GM08714 (cell line): ENCODE data around the gene DDR2.
"Not testable (repeated sequence)": the region's sequence is repeated elsewhere in the genome, so short reads cannot be mapped to it uniquely, and the experiment has no call there.

Source experiments
- H3K4me3 ChIP-seq: fragments of 200-500 bp; sonication (Bioruptor generic); 2 replicates; pipeline ENCODE4 v1.5.1; 2014; ENCODE audit warnings: mild to moderate bottlenecking, low read length, inconsistent platforms
- ZNF274 ChIP-seq: IDR thresholded peaks from 2 replicates; pipeline ENCODE4 v1.6.1; 2012; ENCODE audit warnings: mild to moderate bottlenecking, low read depth, low read length

The DDR2 gene

DNA sequence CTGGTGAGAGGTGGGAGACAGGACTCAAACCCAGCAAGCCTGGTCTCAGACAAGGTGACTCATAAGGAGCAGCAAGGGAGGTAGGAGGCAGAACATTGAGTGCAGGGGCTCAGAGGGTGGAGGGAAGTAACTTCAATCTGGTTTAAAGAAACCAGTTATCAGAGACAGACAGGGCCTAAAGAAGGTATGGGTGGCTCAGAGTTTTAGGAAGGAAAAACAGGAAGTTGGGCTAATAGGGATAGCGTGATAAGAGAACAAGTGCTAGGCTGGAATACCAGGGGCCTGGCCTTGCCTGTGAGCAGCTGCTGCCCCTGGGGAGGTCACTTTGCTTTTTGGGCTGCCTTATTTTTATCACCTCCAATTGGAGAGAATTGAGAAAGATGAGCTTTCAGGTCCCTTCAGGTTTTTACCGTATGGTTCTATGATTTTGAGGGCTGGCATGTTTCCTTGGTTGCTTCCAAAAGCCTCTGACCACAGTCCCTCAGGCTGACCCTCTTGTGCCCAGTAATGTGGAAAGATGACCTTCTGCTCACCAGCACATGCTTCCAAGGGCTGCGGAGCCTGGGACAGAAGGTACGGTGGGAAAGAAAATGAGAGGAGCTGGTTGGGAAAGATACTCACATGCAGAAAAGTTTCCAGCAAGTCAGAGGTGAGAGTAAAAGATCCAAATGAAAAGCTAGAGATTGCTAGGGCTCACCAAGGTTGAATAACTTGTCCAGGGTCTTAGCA is 77.0 kb downstream of the DDR2 start:
- TF ChIP-seq ZNF274: no peak
- no peak overlapping the region for H3K4me3 ChIP-seq

GRCh38 chr1:162709870-162710269 is 77.6 kb downstream of the DDR2 start:
- no peak for TF ChIP-seq ZNF274
- H3K4me3 ChIP-seq: no peak overlapping the region

DNA sequence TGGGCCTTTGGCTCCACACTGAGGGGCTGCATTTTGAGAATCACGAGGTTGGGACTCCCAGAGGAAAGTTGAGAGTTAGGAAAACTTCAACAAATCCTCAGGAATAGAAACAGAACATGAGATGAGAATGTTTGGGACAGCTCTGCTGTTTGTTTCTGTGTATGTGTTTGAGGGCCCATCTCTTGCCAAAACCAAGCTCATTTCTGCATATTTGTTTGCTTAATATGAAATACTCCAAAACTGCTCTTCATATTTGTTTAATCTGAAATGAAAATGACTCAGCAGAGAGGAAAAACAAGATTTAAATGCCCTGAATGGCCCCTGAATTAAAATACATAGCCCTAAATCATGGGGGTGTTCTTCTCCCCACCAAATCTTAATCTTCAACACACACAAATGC is 78.1 kb downstream of the DDR2 start:
- TF ChIP-seq ZNF274: no peak
- no peak overlapping the region for H3K4me3 ChIP-seq

DNA sequence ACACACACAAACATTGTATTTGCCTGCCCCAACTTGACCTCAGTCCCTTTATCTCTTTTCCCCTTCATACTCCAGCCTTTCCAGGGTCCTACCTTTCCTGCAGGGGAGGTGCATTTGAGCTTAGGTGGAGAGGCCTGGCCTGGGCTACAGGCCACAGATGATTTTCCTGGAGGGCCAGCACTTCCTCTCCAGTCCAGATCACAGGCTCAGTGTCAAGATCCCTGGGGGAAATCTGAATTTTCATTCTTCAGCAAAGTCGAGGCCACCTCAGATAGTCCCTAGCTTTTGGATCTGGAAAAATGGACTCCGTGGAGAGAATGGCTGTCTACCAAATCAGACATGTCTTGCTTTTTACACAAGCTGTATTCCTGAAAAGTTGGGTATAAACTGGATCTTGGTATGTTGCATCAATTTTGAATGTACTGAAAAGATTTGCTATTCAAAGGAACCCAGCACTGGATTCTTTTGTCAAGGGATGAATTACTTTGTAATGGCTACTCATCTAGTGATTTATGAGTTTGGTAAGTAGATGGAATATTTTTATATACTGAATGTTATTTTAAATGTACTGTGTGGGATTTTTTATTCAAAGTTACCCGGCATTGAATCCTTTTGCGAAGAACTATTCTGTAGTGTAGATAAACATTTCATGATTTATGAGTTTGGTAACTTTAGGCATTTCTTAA is 78.7 kb downstream of the DDR2 start:
- no peak for TF ChIP-seq ZNF274
- no peak overlapping the region for H3K4me3 ChIP-seq

GRCh38 chr1:162712317-162713029 is 80.2 kb downstream of the DDR2 start:
- TF ChIP-seq ZNF274: no peak
- no peak overlapping the region for H3K4me3 ChIP-seq

- no peak overlapping the region for H3K4me3 ChIP-seq
- TF ChIP-seq ZNF274: no peak
Measured at GRCh38 chr1:162716123-162716522, 83.9 kb downstream of the DDR2 start.

DNA sequence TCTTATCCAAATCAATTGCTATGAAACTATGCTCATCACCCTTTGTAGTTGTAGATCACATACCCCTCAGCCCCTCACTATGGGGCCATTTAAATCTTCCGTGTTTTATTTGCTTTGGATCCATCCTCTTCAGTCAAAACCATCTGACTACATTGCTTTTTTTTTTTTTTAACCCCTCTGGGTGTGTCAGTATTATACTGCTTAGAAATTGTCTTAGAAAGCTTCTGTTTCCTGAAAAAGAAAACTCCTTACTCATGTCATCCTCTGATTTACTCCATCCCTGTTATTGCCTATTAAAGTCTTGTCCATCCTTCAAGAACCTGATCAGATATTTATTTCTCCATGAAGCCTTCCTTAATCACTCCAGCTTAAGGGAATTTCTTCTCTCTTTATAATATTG is 84.3 kb downstream of the DDR2 start:
- no peak overlapping the region for H3K4me3 ChIP-seq
- no peak for TF ChIP-seq ZNF274

- no peak overlapping the region for H3K4me3 ChIP-seq
- no peak for TF ChIP-seq ZNF274
Measured at GRCh38 chr1:162717548-162718184, 85.4 kb downstream of the DDR2 start.

- no peak for TF ChIP-seq ZNF274
- H3K4me3 ChIP-seq: no peak overlapping the region
Measured at GRCh38 chr1:162719678-162720077, 87.4 kb downstream of the DDR2 start.

DNA sequence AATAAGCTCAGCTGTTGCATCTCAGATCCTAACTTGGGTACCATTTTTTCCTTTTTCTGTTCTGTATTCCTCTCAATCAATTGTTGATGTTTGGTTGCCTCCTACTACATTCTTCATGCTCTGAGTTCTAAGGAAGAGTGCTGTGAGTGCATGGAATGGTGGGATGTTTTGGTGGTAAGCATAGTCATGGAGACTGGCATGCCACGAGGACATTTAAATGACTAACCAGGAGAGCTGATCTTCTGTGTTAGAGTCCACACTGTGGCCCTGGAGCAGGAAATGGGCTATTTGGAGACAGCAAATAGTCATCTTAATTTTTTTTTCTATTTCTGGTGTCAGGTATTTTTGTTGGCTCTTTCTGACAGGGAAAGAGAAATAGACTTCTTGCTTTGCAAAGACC is 88.7 kb downstream of the DDR2 start:
- TF ChIP-seq ZNF274: no peak
- no peak overlapping the region for H3K4me3 ChIP-seq

DNA sequence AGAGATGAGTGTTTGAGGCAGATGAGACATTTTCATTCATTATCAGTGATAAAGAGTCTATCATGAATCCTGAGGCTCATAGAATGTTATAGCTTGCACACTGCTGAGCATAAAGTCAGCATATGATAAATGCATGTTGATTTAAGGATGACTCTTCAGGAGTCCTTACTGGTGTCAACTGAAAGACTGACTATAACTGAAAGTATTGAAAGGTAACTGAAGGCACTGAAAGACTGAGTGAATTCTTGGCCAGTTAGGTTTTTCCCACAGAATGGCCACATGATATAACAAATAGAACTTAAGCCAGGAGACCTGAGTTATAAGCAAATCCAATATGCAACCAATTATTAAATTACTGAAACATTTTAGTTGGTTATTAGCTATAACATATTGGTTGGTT is 89.2 kb downstream of the DDR2 start:
- no peak overlapping the region for H3K4me3 ChIP-seq
- no peak for TF ChIP-seq ZNF274

- no peak overlapping the region for H3K4me3 ChIP-seq
- TF ChIP-seq ZNF274: no peak
Measured at GRCh38 chr1:162722036-162722435, 89.8 kb downstream of the DDR2 start.

DNA sequence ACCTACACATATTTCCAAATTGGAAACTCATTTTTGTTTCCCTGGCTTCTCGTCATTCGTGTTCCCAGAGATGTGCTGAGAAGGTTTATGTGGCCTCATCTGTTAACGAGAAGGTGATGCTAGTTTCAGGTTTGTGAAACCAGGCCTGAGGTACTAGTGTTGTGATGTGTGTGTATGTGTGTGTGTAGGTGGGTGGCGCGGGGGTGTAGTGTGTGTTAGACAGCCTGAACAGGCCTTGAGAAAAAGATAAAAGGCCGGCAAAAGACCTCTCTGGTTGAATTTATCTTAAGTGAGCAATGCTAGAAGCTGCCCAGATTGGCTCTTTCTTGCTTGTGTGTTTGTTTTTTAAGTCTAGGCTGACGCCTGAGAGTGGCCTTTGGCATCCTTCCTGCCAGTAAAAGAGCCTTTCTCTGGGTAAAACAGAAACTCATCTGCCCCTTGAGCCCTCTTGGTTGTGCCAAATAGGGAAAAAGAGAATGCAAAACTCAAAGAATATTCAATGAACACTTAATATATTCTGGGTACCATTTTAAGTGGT is 92.4 kb downstream of the DDR2 start:
- no peak for TF ChIP-seq ZNF274
- H3K4me3 ChIP-seq: no peak overlapping the region

DNA sequence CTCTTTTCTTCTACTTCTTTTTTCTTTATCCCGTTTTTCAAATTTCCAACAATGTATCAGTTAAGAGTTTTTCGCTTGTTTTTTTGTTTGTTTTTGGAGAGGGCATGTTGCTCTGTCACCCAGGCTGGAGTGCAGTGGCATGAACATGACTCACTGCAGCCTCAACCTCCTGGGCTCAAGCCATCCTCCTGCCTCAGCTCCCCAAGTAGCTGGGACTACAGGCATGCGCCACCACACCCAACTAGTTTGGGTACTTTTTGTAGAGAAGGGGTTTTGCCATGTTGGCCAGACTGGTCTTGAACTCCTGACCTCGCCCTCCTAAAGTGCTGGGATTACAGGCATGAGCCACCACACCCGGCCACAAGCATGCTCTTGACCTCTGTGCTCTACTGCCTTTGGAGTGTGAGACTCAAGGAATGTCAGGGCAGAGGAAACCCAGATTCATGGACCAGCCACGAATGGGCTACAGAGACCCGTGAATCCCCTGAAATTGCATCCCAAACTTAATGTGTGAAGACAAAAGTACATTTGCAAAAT is 93.1 kb downstream of the DDR2 start:
- H3K4me3 ChIP-seq: no peak overlapping the region
- no peak for TF ChIP-seq ZNF274

DNA sequence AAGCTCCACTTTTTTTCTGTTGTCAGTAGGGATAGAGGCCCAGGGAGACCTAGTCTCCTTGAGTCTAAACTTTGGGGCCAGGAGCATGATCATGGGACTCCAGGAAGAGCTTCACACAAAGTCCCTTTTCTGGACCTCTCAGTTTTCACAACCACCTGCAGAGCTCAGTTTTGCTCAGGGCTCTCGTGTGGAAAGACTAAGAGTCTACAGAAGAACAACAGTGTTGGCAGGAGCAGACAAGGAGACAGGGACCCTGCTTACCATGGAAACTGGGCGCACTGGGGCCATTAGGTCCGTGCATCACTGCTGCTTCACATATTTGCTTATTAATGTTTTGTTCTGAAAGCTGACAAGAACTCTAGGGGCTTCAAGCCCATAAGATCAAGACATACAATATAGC is 94.3 kb downstream of the DDR2 start:
- no peak for TF ChIP-seq ZNF274
- H3K4me3 ChIP-seq: no peak overlapping the region

GRCh38 chr1:162727493-162727892 is 95.2 kb downstream of the DDR2 start:
- H3K4me3 ChIP-seq: not testable (repeated sequence)
